HCEC 1CT (cell line): Measurements from ENCODE around the gene MATCAP1.

Source experiments
- DNase-seq: peaks from one replicate; pipeline ENCODE4 v3.0.0-alpha.2; 2017

Gene MATCAP1

GRCh38 chr16:67155295-67156142 is 28.2 kb downstream of the MATCAP1 start:
- DNase-seq, result peak; percentile 72

GRCh38 chr16:67154578-67155294 is 29.0 kb downstream of the MATCAP1 start:
- no peak for DNase-seq

GRCh38 chr16:67151431-67152097 is 32.2 kb downstream of the MATCAP1 start:
- DNase-seq, result no peak

- DNase-seq, result peak; percentile 80
Observed at GRCh38 chr16:67150833-67151396, 32.8 kb downstream of the MATCAP1 start, which contains the start of gene B3GNT9. TSS of gene B3GNT9 (minus strand) at chr16:67150998. CDS start at chr16:67150485, 513 bp downstream.

- DNase-seq, result peak; percentile 46
Observed at GRCh38 chr16:67150047-67150832, 33.5 kb downstream of the MATCAP1 start.

GRCh38 chr16:67149276-67150046 is 34.3 kb downstream of the MATCAP1 start:
- DNase-seq, result no peak

- DNase-seq, result no peak
Observed at GRCh38 chr16:67148656-67149275, 35.0 kb downstream of the MATCAP1 start.

GRCh38 chr16:67148221-67148620 is 35.5 kb downstream of the MATCAP1 start:
- no peak for DNase-seq

GRCh38 chr16:67147437-67148140 is 36.2 kb downstream of the MATCAP1 start:
- no peak for DNase-seq

- peak; percentile 23 for DNase-seq
Observed at GRCh38 chr16:67146523-67147357, 37.0 kb downstream of the MATCAP1 start.

GRCh38 chr16:67145746-67146145 is 38.0 kb downstream of the MATCAP1 start:
- no peak for DNase-seq

GRCh38 chr16:67144943-67145342 is 38.8 kb downstream of the MATCAP1 start:
- no peak for DNase-seq

- no peak for DNase-seq
Observed at GRCh38 chr16:67142342-67142741, 41.4 kb downstream of the MATCAP1 start.

GRCh38 chr16:67141391-67141790 is 42.4 kb downstream of the MATCAP1 start:
- no peak for DNase-seq

GRCh38 chr16:67137605-67138004 is 46.2 kb downstream of the MATCAP1 start:
- no peak for DNase-seq

- DNase-seq, result no peak
Observed at GRCh38 chr16:67129422-67129821, 54.3 kb downstream of the MATCAP1 start.

GRCh38 chr16:67128887-67129286 is 54.9 kb downstream of the MATCAP1 start:
- no peak for DNase-seq

GRCh38 chr16:67128417-67128816 is 55.3 kb downstream of the MATCAP1 start:
- no peak for DNase-seq
